HFF-Myc (cell line): Measurements from ENCODE around the gene TTLL11.

Source experiments
- DNase-seq: peaks from one replicate; pipeline ENCODE4 v3.0.0-alpha.2; 2011; ENCODE audit warnings: low read depth; ENCODE audit errors: extremely low read depth
- H3K4me3 ChIP-seq: replicated peaks from 2 replicates; pipeline ENCODE4 v1.5.1; 2011; ENCODE audit warnings: low read depth, mild to moderate bottlenecking, control low read depth, low read length
- TF ChIP-seq, protein P1 (sequence below): IDR thresholded peaks from 2 replicates; pipeline ENCODE4 v1.5.1; 2012; ENCODE audit warnings: mild to moderate bottlenecking, low read depth, low read length, control low read depth; ENCODE audit errors: missing control alignments

Gene TTLL11

DNA sequence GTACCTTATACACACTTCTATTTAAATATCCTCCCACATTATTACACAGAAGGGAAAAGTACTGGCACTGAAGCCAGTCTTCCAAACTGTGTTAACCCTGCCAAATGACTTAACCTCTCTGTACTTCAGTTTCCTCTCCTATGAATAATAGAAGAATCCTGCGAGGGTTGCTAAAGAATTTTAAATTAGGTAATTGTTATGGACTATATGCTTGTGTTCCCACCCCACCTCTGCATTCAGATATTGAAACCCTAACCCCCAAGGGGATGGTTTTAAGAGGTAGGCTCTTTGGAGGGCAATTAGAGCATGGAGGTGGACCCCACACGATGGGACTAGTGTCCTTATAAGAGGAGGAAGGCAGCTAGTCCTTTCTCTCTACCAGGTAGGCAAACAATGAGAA, 72.7 kb downstream of the TTLL11 start:
- no peak for DNase-seq
- H3K4me3 ChIP-seq: no peak overlapping the region
- TF ChIP-seq, protein P1, sequence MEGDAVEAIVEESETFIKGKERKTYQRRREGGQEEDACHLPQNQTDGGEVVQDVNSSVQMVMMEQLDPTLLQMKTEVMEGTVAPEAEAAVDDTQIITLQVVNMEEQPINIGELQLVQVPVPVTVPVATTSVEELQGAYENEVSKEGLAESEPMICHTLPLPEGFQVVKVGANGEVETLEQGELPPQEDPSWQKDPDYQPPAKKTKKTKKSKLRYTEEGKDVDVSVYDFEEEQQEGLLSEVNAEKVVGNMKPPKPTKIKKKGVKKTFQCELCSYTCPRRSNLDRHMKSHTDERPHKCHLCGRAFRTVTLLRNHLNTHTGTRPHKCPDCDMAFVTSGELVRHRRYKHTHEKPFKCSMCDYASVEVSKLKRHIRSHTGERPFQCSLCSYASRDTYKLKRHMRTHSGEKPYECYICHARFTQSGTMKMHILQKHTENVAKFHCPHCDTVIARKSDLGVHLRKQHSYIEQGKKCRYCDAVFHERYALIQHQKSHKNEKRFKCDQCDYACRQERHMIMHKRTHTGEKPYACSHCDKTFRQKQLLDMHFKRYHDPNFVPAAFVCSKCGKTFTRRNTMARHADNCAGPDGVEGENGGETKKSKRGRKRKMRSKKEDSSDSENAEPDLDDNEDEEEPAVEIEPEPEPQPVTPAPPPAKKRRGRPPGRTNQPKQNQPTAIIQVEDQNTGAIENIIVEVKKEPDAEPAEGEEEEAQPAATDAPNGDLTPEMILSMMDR: no peak

DNA sequence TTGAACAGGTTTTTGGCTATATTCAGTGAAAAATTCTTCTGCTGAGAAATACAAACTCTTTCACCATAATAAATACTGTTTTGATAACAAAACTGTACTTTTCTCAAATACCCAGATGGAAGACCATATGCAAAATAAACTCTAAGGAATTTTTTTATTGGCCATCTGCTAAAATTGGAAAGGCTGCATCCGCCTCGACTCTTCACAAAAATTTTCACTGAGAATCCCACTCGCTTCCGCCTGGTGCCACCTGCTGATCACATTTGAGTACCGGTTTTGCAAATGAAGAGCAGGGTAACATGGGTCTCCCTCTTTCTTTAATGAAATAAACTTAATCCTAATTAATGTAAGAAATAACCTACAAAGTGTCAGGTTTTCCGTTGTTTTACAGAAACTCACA, 76.4 kb downstream of the TTLL11 start:
- TF ChIP-seq, protein P1: peak; percentile 52
- H3K4me3 ChIP-seq: no peak overlapping the region
- DNase-seq: no peak

- TF ChIP-seq, protein P1: no peak
- H3K4me3 ChIP-seq: no peak overlapping the region
- DNase-seq: no peak
These were observed 76.8 kb downstream of the TTLL11 start for GRCh38 chr9:122016309-122016708.

GRCh38 chr9:122015170-122015821, 77.8 kb downstream of the TTLL11 start:
- no peak overlapping the region for H3K4me3 ChIP-seq
- DNase-seq: no peak
- TF ChIP-seq, protein P1: no peak

DNA sequence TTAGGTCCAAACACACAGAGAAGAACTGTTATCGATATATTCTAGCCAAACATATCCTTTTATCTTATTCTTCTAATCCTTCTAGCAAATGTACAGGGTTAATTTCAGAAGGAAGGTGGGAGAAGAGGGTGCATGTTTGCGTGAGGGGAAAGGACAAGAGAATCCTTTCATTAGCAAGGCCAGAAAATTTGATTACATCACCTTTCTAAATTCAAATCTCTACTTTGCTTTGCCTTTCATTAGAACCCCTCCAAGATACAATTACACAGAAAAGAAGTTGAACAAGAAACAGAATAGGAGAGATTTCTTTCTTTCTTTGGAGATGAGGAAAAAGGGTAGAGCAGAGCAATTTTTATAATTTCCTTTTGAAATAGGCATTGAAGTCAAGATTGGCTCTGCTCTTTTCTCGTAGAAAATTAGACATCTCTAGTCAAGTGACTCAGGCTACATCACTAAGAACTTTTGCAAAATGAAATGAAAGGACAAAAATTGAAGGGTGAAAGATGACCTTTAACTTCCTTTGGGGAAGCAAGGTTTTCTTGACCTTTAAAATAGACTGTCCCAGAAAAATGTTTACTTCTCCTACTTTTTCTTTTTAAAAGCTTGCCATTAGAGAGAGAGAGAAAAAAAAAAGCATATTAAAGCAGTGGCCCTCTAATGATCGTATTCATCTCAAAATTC, 81.2 kb downstream of the TTLL11 start:
- DNase-seq: no peak
- no peak overlapping the region for H3K4me3 ChIP-seq
- TF ChIP-seq, protein P1: no peak

GRCh38 chr9:122008559-122008958, 84.5 kb downstream of the TTLL11 start:
- TF ChIP-seq, protein P1: no peak
- no peak overlapping the region for H3K4me3 ChIP-seq
- DNase-seq: no peak
